HG03442 (cell line): ENCODE results near the gene FKBP15.
"Not testable (repeated sequence)": the region's sequence is repeated elsewhere in the genome, so short reads cannot be mapped to it uniquely, and the experiment has no call there.

Experiments used
- ATAC-seq: cut with Tn5 transposase; IDR thresholded peaks from one replicate; pipeline ENCODE4 v1.9.1; 2021; ENCODE audit warnings: mild to moderate bottlenecking, moderate library complexity; ENCODE audit not compliant: unreplicated experiment

Gene FKBP15

GRCh38 chr9:113237026-113237425, 15.9 kb upstream of the FKBP15 start:
- no peak for ATAC-seq

GRCh38 chr9:113235701-113236255, 14.7 kb upstream of the FKBP15 start:
- ATAC-seq, result not testable (repeated sequence)

- no peak for ATAC-seq
Measured at GRCh38 chr9:113231701-113232100, 10.6 kb upstream of the FKBP15 start.

GRCh38 chr9:113228130-113228665, 7.1 kb upstream of the FKBP15 start:
- ATAC-seq, result no peak

- ATAC-seq, result no peak
Measured at GRCh38 chr9:113227436-113227835, 6.4 kb upstream of the FKBP15 start.

- ATAC-seq, result no peak
Measured at GRCh38 chr9:113223963-113224362, 2.9 kb upstream of the FKBP15 start.

- ATAC-seq, result no peak
Measured at GRCh38 chr9:113222482-113222841, 1.4 kb upstream of the FKBP15 start.

GRCh38 chr9:113221800-113222481, 864 bp upstream of the FKBP15 start:
- ATAC-seq, result no peak

GRCh38 chr9:113220467-113221002, 542 bp downstream of the FKBP15 start:
- ATAC-seq, result no peak

- peak; percentile 54 for ATAC-seq
Measured at GRCh38 chr9:113219969-113220368, 1.1 kb downstream of the FKBP15 start.

- ATAC-seq, result peak; percentile 34
Measured at GRCh38 chr9:113219186-113219936, 1.7 kb downstream of the FKBP15 start.

- ATAC-seq, result no peak
Measured at GRCh38 chr9:113216406-113216805, 4.7 kb downstream of the FKBP15 start.

GRCh38 chr9:113215132-113215531, 5.9 kb downstream of the FKBP15 start:
- no peak for ATAC-seq

- ATAC-seq, result no peak
Measured at GRCh38 chr9:113210815-113211214, 10.3 kb downstream of the FKBP15 start.

- no peak for ATAC-seq
Measured at GRCh38 chr9:113205861-113206260, 15.2 kb downstream of the FKBP15 start.

- ATAC-seq, result no peak
Measured at GRCh38 chr9:113205432-113205831, 15.6 kb downstream of the FKBP15 start.

GRCh38 chr9:113199683-113200329, 21.3 kb downstream of the FKBP15 start:
- no peak for ATAC-seq

- no peak for ATAC-seq
Measured at GRCh38 chr9:113192455-113192854, 28.6 kb downstream of the FKBP15 start.

- no peak for ATAC-seq
Measured at GRCh38 chr9:113187929-113188595, 33.0 kb downstream of the FKBP15 start.

- ATAC-seq, result no peak
Measured at GRCh38 chr9:113186137-113186755, 34.8 kb downstream of the FKBP15 start.
